Suppressor macrophage treated with lipopolysaccharide for 4 hours (primary cell): Measurements from ENCODE around the gene FBXO39.
A peak's percentile ranks its signal among the peaks of the same experiment; 100 is the strongest.
"Not testable (repeated sequence)": the region's sequence is repeated elsewhere in the genome, so short reads cannot be mapped to it uniquely, and the experiment has no call there.

Experiments used
- DNase-seq: peaks from one replicate; pipeline ENCODE4 v3.0.0-alpha.2; 2020

FBXO39 gene

GRCh38 chr17:6775871-6776405 lies at the start of gene FBXO39:
FBXO39 (plus strand) TSS chr17:6776215; CDS start chr17:6779869, 3,654 bp downstream.
- peak; percentile 56 for DNase-seq

GRCh38 chr17:6729531-6729930 lies 46.5 kb upstream of the FBXO39 start:
- DNase-seq, result no peak

GRCh38 chr17:6746665-6747064 lies 29.4 kb upstream of the FBXO39 start:
- DNase-seq, result not testable (repeated sequence)

GRCh38 chr17:6748617-6749016 lies 27.4 kb upstream of the FBXO39 start:
- no peak for DNase-seq

- peak; percentile 31 for DNase-seq
These were observed 26.5 kb upstream of the FBXO39 start for GRCh38 chr17:6749519-6749918.

GRCh38 chr17:6752068-6752909 lies 23.7 kb upstream of the FBXO39 start:
- DNase-seq, result peak; percentile 97

- DNase-seq, result peak; percentile 62
These were observed 23.0 kb upstream of the FBXO39 start for GRCh38 chr17:6753006-6753445.

GRCh38 chr17:6753546-6753945 lies 22.5 kb upstream of the FBXO39 start:
- no peak for DNase-seq

GRCh38 chr17:6755281-6755680 lies 20.7 kb upstream of the FBXO39 start:
- DNase-seq, result no peak

- DNase-seq, result peak; percentile 95
These were observed 20.3 kb upstream of the FBXO39 start, which contains the start of gene XAF1 for GRCh38 chr17:6755731-6756184. XAF1 (plus strand) TSS chr17:6756046; CDS start chr17:6756079, 33 bp downstream.

GRCh38 chr17:6756425-6757031 lies 19.5 kb upstream of the FBXO39 start:
- peak; percentile 48 for DNase-seq

GRCh38 chr17:6757747-6758146 lies 18.3 kb upstream of the FBXO39 start:
- peak; percentile 21 for DNase-seq

- DNase-seq, result no peak
These were observed 14.2 kb upstream of the FBXO39 start for GRCh38 chr17:6761779-6762178.

- no peak for DNase-seq
These were observed 7.6 kb upstream of the FBXO39 start for GRCh38 chr17:6768447-6768846.

GRCh38 chr17:6772016-6772415 lies 4.0 kb upstream of the FBXO39 start:
- no peak for DNase-seq

- DNase-seq, result not testable (repeated sequence)
These were observed 1.1 kb upstream of the FBXO39 start for GRCh38 chr17:6774906-6775305.

- no peak for DNase-seq
These were observed 3.4 kb downstream of the FBXO39 start for GRCh38 chr17:6779411-6779810.

- DNase-seq, result no peak
These were observed 4.0 kb downstream of the FBXO39 start for GRCh38 chr17:6780001-6780400.

- DNase-seq, result peak; percentile 42
These were observed 4.9 kb downstream of the FBXO39 start for GRCh38 chr17:6780886-6781285.

- DNase-seq, result no peak
These were observed 6.2 kb downstream of the FBXO39 start for GRCh38 chr17:6782244-6782643.

- DNase-seq, result no peak
These were observed 10.6 kb downstream of the FBXO39 start for GRCh38 chr17:6786618-6787017.

GRCh38 chr17:6787081-6787693 lies 11.2 kb downstream of the FBXO39 start:
- DNase-seq, result no peak

GRCh38 chr17:6789146-6789545 lies 13.1 kb downstream of the FBXO39 start:
- no peak for DNase-seq
